Mesendoderm (in vitro differentiated cells): Measurements from ENCODE around the gene ZER1.

Experiments used
- DNase-seq: peaks from one replicate; pipeline ENCODE4 v3.0.0; 2013
- H2AK5ac ChIP-seq: 2 replicates; pipeline ENCODE4 v1.6.1; 2013; ENCODE audit warnings: low read length, inconsistent platforms
- H2BK120ac ChIP-seq: 2 replicates; pipeline ENCODE4 v1.6.1; 2013; ENCODE audit warnings: low read depth, mild to moderate bottlenecking, low read length, moderate library complexity, mixed read lengths
- H2BK15ac ChIP-seq: replicated peaks from 2 replicates; pipeline ENCODE4 v1.6.1; 2013; ENCODE audit warnings: low read depth, mild to moderate bottlenecking, moderate library complexity
- H2BK5ac ChIP-seq: 2 replicates; pipeline ENCODE4 v1.6.1; 2013; ENCODE audit warnings: low read length, inconsistent platforms
- H3K18ac ChIP-seq: 2 replicates; pipeline ENCODE4 v1.6.1; 2013; ENCODE audit warnings: mild to moderate bottlenecking, low read length, mixed read lengths
- H3K23ac ChIP-seq: one replicate; pipeline ENCODE4 v1.6.1; 2013; ENCODE audit warnings: low read length
- H3K27ac ChIP-seq: 2 replicates; pipeline ENCODE4 v1.5.1; 2013; ENCODE audit warnings: low read depth, mild to moderate bottlenecking, inconsistent platforms, low read length, moderate library complexity
- H3K27me3 ChIP-seq: 2 replicates; pipeline ENCODE4 v1.6.1; 2013; ENCODE audit warnings: low read length, control low read depth, mild to moderate bottlenecking, inconsistent platforms; ENCODE audit not compliant: insufficient read depth, poor library complexity
- H3K36me3 ChIP-seq: 2 replicates; pipeline ENCODE4 v1.6.1; 2013; ENCODE audit warnings: low read length, inconsistent platforms; ENCODE audit not compliant: control insufficient read depth, insufficient read depth
- H3K4ac ChIP-seq: one replicate; pipeline ENCODE4 v1.6.1; 2013; ENCODE audit warnings: low read depth, mild to moderate bottlenecking, low read length, moderate library complexity
- H3K4me1 ChIP-seq: 2 replicates; pipeline ENCODE4 v1.6.1; 2013; ENCODE audit warnings: low read depth, low read length, inconsistent platforms; ENCODE audit not compliant: control insufficient read depth
- H3K4me2 ChIP-seq: 2 replicates; pipeline ENCODE4 v1.6.1; 2013; ENCODE audit warnings: low read length
- H3K4me3 ChIP-seq: 2 replicates; pipeline ENCODE4 v1.5.1; 2013; ENCODE audit warnings: mild to moderate bottlenecking, low read length
- H3K56ac ChIP-seq: one replicate; pipeline ENCODE4 v1.6.1; 2013; ENCODE audit warnings: low read length
- H3K79me1 ChIP-seq: 2 replicates; pipeline ENCODE4 v1.6.1; 2013; ENCODE audit warnings: low read length, inconsistent platforms
- H3K79me2 ChIP-seq: 2 replicates; pipeline ENCODE4 v1.6.1; 2013; ENCODE audit warnings: mild to moderate bottlenecking, low read length; ENCODE audit not compliant: control insufficient read depth, insufficient read depth
- H3K9ac ChIP-seq: 2 replicates; pipeline ENCODE4 v1.6.1; 2013; ENCODE audit warnings: low read length, inconsistent platforms
- H4K5ac ChIP-seq: one replicate; pipeline ENCODE4 v1.6.1; 2013; ENCODE audit warnings: low read length
- H4K8ac ChIP-seq: one replicate; pipeline ENCODE4 v1.6.1; 2013; ENCODE audit warnings: low read depth, mild to moderate bottlenecking, control low read depth, low read length, moderate library complexity
- WGBS: extraction: QIAGEN DNeasy Blood & Tissue Kit; methylation state at CpG from one replicate; pipeline ENCODE4 v1.1.7; 2013; ENCODE audit warnings: low lambda C conversion rate, missing lambda C conversion rate; ENCODE audit not compliant: insufficient coverage; ENCODE audit errors: extremely low coverage; 5-methylcytosine and 5-hydroxymethylcytosine counted together

The ZER1 gene

GRCh38 chr9:128712451-128713410 lies 59.0 kb downstream of the ZER1 start:
- H3K27me3 ChIP-seq: no peaks in the 10 kb centered on the region
- H2BK120ac ChIP-seq: no peak overlapping the region
- no peaks in the 10 kb centered on the region for H3K79me1 ChIP-seq
- H3K18ac ChIP-seq: no peak overlapping the region
- H3K4me1 ChIP-seq: no peaks in the 10 kb centered on the region
- H3K27ac ChIP-seq: no peak overlapping the region
- no peak for DNase-seq
- no peak overlapping the region for H2BK5ac ChIP-seq
- H3K36me3 ChIP-seq: no peaks in the 10 kb centered on the region
- no peak overlapping the region for H2AK5ac ChIP-seq
- no peak overlapping the region for H4K5ac ChIP-seq
- H3K23ac ChIP-seq: no peak overlapping the region
- H2BK15ac ChIP-seq: no peak overlapping the region
- H3K79me2 ChIP-seq: no peaks in the 10 kb centered on the region
- no peak overlapping the region for H3K9ac ChIP-seq
- WGBS: no CpG with 5 or more reads among the region's 26 CpGs
- no peak overlapping the region for H4K8ac ChIP-seq
- no peak overlapping the region for H3K4me2 ChIP-seq
- no peak overlapping the region for H3K4ac ChIP-seq
- no peak overlapping the region for H3K56ac ChIP-seq
- H3K4me3 ChIP-seq: no peak overlapping the region

- no peaks in the 10 kb centered on the region for H3K79me2 ChIP-seq
- H3K18ac ChIP-seq: no peak overlapping the region
- peaks cover 2% of the 10 kb centered on the region for H3K4me1 ChIP-seq
- H3K36me3 ChIP-seq: no peaks in the 10 kb centered on the region
- H2BK5ac ChIP-seq: no peak overlapping the region
- no peak overlapping the region for H2BK15ac ChIP-seq
- no peak overlapping the region for H3K23ac ChIP-seq
- H2BK120ac ChIP-seq: no peak overlapping the region
- no peak overlapping the region for H3K27ac ChIP-seq
- no peaks in the 10 kb centered on the region for H3K27me3 ChIP-seq
- no peak overlapping the region for H3K4me3 ChIP-seq
- H3K4ac ChIP-seq: no peak overlapping the region
- no peak overlapping the region for H4K5ac ChIP-seq
- no peaks in the 10 kb centered on the region for H3K79me1 ChIP-seq
- H2AK5ac ChIP-seq: no peak overlapping the region
- H3K4me2 ChIP-seq: no peak overlapping the region
- no CpG with 5 or more reads among the region's 8 CpGs for WGBS
- no peak overlapping the region for H4K8ac ChIP-seq
- no peak overlapping the region for H3K9ac ChIP-seq
- H3K56ac ChIP-seq: no peak overlapping the region
- no peak for DNase-seq
These were observed 64.3 kb downstream of the ZER1 start for GRCh38 chr9:128707446-128707845.

DNA sequence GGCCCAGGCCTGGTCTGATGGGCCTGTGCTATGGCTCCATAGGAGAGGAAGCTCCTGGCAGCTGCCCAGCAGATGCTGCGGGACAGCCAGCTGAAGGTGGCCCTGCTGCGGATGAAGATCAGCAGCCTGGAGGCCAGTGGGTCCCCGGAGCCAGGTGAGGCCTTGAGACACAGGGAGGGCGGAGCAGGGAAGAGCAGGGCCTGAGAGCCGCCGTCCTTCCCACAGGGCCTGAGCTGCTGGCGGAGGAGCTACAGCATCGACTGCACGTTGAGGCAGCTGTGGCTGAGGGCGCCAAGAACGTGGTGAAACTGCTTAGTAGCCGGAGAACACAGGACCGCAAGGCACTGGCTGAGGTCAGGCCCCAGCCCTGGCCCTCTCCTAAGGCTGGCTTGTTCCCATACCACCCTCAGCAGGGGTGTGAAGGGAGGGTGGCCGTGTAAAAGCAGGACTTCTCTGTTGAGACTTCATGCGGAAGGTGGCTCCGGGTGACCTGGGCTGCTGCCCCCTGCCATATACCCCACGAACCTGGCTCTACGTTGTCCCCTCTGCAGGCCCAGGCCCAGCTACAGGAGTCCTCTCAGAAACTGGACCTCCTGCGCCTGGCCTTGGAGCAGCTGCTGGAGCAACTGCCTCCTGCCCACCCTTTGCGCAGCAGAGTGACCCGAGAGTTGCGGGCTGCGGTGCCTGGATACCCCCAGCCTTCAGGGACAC lies 64.9 kb downstream of the ZER1 start:
- peaks cover 2% of the 10 kb centered on the region for H3K4me1 ChIP-seq
- no peak overlapping the region for H3K18ac ChIP-seq
- no peak overlapping the region for H3K4me2 ChIP-seq
- no peak overlapping the region for H3K4me3 ChIP-seq
- no peak overlapping the region for H2BK15ac ChIP-seq
- WGBS: no CpG with 5 or more reads among the region's 23 CpGs
- H3K23ac ChIP-seq: no peak overlapping the region
- H4K8ac ChIP-seq: no peak overlapping the region
- H3K56ac ChIP-seq: peak overlapping the region; percentile 57
- no peak overlapping the region for H2BK5ac ChIP-seq
- H3K79me2 ChIP-seq: no peaks in the 10 kb centered on the region
- peak overlapping the region; percentile 31 for H3K9ac ChIP-seq
- DNase-seq: peak; percentile 45
- no peaks in the 10 kb centered on the region for H3K27me3 ChIP-seq
- H4K5ac ChIP-seq: no peak overlapping the region
- no peak overlapping the region for H2BK120ac ChIP-seq
- H3K79me1 ChIP-seq: no peaks in the 10 kb centered on the region
- no peak overlapping the region for H3K27ac ChIP-seq
- no peak overlapping the region for H2AK5ac ChIP-seq
- H3K4ac ChIP-seq: no peak overlapping the region
- H3K36me3 ChIP-seq: no peaks in the 10 kb centered on the region

DNA sequence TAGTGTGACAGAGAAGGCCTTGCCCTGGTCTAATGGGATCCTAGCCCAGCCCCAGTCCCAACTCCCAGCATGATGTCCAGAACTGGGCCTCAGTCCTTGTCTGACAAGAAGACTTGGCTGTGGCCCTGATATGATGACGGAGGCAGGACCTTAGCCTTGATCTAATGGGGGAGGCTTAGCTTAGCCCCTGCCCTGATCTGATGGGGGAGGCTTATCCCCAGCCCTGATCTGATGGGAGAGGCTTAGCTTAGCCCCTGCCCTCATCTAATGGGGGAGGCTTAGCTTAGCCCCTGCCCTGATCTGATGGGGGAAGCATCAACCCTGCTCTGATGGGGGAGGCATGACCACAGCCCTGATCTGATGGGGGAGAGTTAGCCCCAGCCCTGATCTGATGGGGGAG lies 65.7 kb downstream of the ZER1 start:
- Histone ChIP-seq H2BK5ac (no peak overlapping the region), H3K4ac (no peak overlapping the region), H4K8ac (no peak overlapping the region), H3K4me2 (no peak overlapping the region), H3K27ac (no peak overlapping the region), H3K9ac (no peak overlapping the region), H3K27me3 (no peaks in the 10 kb centered on the region), H2BK120ac (no peak overlapping the region), H2AK5ac (no peak overlapping the region), H3K56ac (no peak overlapping the region), H3K4me3 (no peak overlapping the region), H3K4me1 (peaks cover 2% of the 10 kb centered on the region), H3K79me2 (no peaks in the 10 kb centered on the region), H3K23ac (no peak overlapping the region), H3K18ac (no peak overlapping the region), H3K79me1 (no peaks in the 10 kb centered on the region), H3K36me3 (no peaks in the 10 kb centered on the region), H4K5ac (no peak overlapping the region), H2BK15ac (no peak overlapping the region)
- DNase-seq: no peak
- WGBS: no CpG with 5 or more reads among the region's 1 CpG

DNA sequence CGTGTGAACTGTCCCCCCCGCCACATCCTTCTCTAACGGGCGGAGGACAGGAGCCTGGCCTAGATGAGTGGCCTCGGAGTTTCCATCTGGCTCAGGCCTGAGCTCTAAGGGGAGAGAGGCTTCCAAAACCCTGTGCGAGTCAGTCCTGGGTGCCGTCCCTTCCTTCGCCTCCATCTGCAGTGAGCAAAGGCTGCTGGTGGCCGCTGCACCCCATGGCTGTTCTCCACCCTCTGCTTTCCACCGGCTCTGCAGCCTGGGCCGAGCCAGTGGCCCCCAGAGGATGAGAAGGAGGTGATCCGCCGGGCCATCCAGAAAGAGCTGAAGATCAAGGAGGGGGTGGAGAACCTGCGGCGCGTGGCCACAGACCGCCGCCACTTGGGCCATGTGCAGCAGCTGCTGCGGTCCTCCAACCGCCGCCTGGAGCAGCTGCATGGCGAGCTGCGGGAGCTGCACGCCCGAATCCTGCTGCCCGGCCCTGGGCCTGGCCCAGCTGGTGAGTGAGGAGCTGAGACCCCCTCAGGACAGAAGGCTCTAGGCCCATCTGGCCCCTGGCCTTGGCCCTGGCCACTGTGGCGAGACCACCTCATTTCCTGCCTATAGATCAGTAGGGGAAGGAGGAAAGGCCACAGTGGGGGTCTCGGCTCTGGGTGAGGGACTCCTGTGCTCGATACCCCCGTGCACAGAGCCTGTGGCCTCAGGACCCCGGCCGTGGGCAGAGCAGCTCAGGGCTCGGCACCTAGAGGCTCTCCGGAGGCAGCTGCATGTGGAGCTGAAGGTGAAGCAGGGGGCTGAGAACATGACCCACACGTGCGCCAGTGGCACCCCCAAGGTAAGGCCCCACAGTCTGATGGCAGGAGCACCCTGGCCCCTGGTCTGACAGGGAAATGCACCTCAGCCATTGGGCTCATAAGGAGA lies 66.4 kb downstream of the ZER1 start:
- Histone ChIP-seq H3K18ac (no peak overlapping the region), H2BK5ac (no peak overlapping the region), H2AK5ac (no peak overlapping the region), H3K9ac (no peak overlapping the region), H3K4ac (no peak overlapping the region), H4K8ac (no peak overlapping the region), H3K4me2 (no peak overlapping the region), H3K27me3 (no peaks in the 10 kb centered on the region), H2BK120ac (no peak overlapping the region), H4K5ac (no peak overlapping the region), H3K4me1 (peaks cover 2% of the 10 kb centered on the region), H3K79me2 (no peaks in the 10 kb centered on the region), H3K36me3 (no peaks in the 10 kb centered on the region), H2BK15ac (no peak overlapping the region), H3K23ac (no peak overlapping the region), H3K79me1 (no peaks in the 10 kb centered on the region), H3K27ac (no peak overlapping the region), H3K56ac (no peak overlapping the region), H3K4me3 (no peak overlapping the region)
- no peak for DNase-seq
- WGBS: no CpG with 5 or more reads among the region's 36 CpGs
